ENCODE results near the gene DICER1.
"Not testable (repeated sequence)": the region's sequence is repeated elsewhere in the genome, so short reads cannot be mapped to it uniquely, and the experiment has no call there.

Gene DICER1, protein sequence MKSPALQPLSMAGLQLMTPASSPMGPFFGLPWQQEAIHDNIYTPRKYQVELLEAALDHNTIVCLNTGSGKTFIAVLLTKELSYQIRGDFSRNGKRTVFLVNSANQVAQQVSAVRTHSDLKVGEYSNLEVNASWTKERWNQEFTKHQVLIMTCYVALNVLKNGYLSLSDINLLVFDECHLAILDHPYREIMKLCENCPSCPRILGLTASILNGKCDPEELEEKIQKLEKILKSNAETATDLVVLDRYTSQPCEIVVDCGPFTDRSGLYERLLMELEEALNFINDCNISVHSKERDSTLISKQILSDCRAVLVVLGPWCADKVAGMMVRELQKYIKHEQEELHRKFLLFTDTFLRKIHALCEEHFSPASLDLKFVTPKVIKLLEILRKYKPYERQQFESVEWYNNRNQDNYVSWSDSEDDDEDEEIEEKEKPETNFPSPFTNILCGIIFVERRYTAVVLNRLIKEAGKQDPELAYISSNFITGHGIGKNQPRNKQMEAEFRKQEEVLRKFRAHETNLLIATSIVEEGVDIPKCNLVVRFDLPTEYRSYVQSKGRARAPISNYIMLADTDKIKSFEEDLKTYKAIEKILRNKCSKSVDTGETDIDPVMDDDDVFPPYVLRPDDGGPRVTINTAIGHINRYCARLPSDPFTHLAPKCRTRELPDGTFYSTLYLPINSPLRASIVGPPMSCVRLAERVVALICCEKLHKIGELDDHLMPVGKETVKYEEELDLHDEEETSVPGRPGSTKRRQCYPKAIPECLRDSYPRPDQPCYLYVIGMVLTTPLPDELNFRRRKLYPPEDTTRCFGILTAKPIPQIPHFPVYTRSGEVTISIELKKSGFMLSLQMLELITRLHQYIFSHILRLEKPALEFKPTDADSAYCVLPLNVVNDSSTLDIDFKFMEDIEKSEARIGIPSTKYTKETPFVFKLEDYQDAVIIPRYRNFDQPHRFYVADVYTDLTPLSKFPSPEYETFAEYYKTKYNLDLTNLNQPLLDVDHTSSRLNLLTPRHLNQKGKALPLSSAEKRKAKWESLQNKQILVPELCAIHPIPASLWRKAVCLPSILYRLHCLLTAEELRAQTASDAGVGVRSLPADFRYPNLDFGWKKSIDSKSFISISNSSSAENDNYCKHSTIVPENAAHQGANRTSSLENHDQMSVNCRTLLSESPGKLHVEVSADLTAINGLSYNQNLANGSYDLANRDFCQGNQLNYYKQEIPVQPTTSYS (N-terminal part only)

DNA sequence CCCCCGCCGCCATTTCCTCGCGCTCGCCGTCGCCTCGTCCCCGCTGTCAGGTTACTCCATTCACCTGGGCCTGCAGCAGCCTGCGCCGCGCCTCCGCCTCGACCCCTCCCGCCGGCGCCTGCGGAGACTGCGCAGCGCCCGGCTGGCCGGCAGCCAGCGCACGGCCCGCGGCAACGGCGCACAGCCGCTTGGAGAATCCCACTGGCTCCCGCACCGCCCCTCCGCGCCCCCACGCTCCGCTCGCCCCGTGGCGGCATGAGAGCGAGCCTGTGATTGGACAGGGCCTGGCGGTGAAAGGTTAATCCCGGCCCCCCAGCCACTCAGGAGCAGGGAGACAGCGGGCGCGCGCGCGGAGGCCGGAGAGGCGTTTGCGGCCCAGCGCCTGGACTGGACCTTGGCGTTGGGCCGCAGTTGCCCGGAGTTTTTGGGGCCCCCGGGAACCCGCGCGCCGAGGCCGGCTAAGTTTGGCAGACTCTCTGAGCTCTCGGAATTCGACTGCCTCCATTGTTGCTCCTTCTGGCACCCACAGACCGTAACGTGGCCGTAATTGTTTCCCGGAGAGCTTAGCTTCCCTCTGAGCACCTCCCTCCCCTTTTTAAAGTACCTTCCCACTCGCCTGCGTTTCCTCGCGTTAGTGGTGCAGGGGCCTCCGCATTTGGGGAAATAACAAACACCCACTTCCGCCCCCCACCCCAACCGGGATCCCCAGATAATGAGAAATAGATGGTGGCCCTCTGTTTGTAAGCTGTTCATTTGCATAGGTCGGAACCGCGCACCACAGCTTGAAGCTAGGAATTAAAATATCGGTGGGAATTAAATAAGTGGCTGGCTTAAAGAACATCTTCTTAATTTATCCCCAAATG lies at the start of gene DICER1:
DICER1 (minus strand) TSS at position 203 of the 863 bp plus-strand sequence. CDS start 24,071 bp downstream, outside the sequence.
- no peak for FAIRE-seq

DNA sequence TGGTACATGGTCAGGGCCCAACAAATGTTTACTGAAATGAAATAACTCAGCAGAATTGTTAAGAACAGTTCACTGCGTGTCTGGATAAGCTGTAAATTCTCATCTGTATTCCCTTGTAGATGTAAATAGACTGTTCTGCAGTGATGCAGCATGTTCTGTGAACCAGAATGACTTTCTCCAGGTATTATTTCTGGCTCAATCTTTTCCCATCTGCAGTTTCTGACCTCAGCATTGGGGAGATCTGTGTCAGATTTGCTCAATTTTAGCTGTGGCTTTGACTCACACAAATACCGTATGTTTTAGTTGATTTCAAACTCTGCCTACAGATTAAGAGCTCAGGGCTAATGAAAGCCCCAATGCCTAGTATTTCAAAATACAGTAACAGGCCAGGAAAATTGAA lies 49.2 kb upstream of the DICER1 start:
- FAIRE-seq, result no peak

DNA sequence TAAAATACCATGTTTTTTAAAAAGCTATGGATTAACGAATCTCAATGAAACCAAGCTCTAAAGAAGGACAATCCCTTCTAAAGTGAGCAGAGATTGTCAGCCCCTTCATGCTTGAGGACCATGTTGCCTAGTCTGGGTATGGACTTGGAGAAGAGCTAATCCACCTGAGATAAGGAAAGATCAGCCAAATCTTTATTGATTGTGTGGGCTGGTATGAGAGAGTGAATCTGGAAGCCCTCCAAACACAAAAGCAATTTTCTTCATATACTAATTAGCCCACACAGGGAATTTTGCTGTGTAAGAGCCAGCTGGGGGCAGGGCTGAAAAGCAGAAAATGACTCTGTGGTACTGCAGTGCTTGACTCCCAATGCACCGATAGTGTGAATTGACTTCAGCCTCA lies 47.4 kb upstream of the DICER1 start:
- FAIRE-seq, result no peak

DNA sequence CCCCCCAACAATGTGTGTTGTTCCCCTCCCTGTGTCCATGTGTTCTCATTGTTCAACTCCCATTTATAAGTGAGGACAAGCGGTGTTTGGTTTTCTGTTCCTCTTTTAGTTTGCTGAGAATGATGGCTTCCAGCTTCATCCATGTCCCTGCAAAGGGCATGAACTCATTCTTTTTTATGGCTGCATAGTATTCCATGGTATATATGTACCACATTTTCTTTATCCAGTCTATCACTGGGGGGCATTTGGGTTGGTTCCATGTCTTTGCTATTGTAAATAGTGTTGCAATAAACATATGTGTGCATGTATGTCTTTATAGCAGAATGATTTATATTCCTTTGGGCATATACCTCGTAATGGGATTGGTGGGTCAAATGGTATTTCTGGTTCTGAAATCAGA lies 44.4 kb upstream of the DICER1 start:
- FAIRE-seq, result not testable (repeated sequence)

DNA sequence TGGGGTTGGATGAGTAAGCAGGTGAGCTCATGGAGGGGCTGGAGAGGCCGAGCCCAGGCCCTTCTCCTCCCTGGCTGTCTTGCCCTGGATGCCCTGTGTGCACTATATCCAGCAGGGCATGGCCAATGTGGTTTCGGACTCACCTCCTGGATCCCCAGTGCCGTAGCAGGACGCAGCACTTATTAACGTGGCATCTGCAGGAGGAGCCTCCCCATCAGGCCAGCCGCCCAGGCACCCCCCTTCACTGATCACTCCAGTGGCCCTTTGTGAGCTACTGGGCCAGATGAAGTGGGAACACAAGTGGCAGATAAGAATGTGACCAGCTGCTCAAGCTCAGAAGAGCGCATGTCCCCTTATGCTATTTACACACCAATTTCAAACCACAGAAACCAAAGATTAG lies 43.1 kb upstream of the DICER1 start:
- FAIRE-seq, result no peak

DNA sequence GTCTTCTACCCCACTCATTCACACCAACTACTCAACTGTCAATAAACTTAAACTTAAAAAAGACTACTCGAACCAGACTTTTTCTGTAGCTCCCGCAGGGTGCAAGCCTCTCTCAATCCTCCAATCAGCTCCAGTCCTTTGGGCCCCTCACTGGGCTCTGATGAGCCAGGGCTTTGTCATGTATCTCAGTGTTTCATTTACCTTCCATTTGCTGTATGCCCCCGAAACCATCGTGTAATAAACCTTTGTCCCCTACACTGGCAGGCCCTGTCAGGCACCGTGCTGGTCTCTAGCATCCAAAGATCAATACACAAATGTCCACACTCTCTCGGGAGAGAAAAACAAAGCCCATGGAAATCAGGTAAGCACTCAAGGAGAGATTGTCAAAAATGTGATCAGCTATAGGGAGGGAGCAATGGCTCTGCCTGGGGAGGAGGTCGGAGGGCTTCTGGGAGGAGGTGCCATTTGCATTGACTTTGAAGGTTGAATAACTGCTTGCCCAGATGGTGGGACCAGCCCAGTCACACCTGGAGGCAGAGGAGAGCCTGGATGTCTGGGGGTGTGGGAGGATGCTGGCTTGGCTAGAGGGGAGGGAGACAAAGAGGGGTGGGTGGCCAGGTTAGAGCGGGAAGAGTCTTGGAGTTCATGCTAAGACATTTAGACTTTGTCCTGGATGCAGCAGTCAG lies 42.1 kb upstream of the DICER1 start:
- FAIRE-seq, result no peak

DNA sequence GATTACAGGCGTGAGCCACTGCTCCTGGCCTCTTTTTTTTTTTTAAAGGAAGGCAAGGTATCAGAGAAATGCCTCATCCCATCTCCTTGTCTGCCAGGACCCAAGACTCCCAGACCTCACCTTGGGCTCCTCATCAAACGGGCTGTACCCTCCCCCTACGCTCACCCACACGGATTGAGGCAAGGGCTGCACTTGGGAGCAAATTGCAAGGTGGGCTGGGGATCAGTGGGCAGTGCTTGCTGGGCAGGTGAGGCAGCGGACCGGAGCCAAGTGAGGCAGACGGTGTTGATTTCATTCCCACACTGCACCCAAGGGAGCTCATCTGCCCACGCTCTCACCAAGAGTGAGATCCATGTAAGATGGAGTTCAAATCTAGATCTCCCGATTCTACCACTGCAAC lies 41.0 kb upstream of the DICER1 start:
- FAIRE-seq, result no peak

DNA sequence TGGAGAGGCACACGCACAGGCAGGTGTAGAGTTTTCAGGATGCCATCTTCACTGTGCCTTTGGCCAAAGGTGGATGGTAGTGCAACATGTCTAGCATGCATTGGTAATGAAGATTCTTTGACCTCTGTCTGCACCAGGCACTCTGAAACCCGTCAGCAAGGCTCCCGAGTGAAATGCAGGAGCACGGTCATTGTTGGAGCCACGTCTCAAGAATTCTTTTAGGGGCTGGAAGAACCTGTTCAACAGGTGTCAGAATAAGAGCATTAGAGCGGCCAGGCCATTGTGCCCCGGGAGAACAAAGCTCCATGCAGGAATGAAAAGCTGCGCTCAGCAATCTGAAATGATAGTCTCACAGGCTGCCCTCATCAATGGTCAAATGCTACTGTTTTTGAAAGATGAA lies 40.2 kb upstream of the DICER1 start:
- no peak for FAIRE-seq

DNA sequence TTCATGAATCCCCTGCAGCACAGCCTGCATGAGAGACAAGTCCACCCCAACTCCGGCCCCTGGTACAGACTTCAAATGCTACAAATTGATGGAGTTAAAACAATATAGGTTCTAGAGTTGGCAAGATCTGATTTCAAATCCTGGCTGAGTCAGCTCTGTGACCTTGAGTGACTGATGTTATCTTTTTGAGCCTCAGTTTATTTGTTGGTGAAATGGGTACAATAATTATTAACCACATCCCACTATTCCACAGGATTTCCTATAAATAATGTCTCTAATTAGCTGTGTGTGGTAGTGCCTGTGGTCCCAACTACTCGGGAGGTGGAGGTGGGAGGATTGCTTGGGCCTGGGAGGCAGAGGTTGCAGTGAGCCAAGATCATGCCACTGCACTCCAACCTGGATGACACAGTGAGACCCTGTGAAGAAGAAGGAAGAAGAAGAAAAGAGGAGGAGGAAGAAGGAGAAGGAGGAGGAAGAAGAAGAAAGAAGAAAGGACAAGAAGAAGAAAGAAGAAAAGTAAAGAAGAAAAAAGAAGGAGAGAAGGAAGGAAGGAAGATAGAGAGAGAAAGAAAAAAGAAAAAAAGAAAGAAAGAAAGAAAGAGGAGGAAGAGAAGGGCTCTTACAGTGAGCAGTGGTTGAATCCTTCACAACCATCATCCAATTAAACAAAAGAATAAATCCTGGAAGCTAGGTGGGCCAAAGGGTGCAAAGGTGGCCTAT lies 39.7 kb upstream of the DICER1 start:
- no peak for FAIRE-seq

DNA sequence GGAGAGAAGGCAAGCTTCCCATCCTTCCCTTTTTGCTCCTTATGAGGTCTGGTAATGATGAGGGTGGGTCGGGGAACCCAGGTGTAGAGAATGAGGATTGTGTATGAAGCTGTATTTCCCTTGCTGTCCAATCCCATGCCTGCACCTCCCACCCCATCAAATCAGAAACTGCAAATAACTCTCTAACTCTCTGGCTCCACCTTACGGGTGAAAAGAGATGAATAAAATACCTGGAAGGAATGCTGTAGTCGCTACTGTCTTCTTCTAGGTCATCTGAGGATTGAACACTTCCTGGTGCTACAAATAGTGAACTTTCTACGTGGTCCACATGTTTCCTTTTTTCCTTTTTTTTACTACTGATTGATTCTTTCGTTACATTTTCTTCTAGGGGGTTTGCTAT lies 38.9 kb upstream of the DICER1 start:
- no peak for FAIRE-seq

DNA sequence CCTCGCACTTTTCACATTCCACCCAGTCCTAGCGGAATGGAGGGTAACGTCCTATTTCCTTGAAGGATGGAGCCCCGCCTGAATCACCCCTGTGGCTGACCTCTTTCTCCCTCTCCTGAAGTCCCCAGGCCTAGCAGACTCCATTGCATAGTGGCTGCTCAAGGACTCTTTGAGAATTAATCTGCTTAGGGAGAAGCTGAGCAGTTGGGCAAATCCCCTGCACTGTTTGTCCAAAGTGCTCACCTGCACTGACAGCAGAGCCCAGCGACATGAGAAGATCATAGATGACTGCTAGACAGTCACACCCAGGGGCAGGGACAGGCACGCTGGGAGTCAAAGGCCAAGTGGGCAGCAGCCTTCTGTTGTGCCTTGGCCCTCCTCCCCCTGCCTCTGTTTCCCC lies 37.7 kb upstream of the DICER1 start:
- no peak for FAIRE-seq

DNA sequence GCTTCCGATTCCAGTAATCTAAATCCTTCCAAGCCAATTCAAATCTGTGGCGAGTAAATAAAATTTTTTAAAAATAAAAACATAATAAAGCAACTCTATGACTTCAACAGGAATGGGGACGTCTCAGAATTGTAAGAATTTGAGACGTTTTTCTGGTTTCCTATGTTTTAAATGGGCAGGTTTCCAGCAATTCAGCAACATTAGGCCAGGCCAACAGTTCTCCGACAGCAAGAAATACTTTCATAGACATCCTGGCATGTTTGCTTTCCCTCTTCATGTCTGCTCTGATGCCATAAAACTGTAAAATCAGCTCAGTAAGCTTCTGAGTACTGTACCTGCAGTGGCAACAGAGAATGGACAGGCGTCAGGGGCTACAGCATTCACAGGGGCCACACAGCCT lies 35.8 kb upstream of the DICER1 start:
- no peak for FAIRE-seq

DNA sequence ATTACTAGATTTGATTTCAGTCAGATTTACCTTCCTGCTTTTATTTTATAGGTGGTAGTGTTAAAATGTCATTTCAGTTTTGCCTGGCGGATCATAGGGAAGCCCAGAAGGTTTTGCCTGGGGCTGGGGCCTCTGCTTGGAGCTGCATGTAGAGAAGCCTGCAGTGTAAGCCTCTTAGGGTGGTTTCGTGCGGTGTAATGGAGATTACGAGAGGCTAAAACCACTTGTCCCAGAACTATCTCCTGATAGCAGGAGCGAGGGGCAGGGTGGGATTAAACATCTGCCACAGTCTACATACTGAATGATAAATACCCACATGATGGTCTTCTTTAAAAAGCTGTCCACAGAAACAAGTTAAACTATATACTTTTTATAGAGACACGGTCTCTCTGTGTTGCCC lies 35.0 kb upstream of the DICER1 start:
- no peak for FAIRE-seq

DNA sequence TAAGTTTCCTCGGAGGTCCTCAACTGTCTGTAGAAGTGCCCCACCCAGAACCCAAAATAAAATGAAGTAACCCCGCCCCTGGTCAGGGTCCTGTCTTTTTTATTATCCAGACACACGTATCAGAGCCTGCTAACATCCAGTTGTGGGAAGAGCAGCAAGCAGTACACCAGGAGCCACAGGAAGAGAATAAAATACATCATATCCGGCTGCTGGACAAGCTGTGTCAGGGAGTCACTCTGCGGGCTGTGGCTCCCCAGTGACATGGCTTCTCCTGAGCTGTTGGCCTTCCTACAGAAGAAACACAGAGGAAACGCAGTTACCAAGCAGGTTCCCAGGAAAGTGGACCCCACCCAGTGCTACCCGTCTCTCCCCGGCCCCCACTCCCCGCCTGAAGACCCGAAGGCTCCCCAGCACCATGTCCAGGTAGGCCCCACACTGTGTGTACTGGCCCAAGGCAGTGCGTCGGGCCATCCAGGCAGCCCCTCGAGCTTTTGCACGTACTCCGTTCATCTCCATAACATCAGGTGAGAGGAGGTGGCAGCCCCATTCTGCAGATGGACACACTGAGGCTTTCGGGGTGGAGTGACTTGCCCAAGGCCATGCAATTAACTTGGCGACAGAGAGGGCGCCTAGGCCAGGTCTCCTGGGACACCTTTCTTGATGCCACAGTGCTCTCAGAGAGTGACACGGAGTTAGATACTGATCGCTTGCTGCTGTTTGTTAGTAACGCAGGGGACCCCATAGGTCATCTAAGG lies 34.3 kb upstream of the DICER1 start:
- no peak for FAIRE-seq

DNA sequence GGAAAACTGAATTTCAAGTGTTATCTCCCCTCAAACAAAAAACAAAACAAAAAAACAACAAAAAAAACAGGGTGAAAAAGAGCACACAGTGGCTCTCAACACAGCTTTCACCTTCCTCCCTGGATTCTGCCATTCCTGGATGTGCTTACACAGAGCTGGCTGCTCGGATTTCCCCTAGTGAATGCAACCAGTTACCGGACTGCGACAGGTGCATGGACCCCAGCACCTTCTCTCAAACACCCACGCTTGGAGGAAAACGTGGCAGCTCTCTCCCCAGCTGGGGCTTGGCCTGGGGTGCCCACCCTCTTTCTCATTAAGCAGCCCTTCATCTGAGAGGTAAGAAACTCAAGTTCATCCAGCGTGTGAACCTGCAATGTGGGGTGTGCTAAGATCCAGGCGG lies 33.5 kb upstream of the DICER1 start:
- no peak for FAIRE-seq

DNA sequence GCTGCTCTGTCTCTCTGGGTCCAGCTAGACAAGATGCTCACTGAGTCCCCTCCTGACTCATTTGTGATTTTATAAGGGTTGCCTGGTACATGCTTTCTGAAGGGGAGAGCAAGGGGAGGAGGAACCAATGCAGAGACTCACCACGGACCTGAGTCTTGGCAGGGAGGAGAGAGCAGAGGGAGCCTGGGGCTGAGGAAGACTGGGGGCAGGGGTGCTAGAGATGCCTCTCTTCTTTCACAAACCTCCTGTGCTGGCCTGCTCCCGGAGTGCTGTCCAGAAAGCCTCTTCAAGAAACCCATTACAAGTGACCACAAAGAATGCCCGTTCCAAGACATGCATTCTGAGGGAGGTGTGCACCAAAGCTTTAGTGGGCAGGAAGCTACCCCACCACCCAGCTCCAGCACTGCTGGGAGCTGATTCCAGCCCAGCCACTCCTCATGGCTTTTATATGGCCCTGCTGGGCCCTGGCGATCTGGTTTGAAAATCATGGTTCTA lies 33.1 kb upstream of the DICER1 start:
- FAIRE-seq, result no peak

DNA sequence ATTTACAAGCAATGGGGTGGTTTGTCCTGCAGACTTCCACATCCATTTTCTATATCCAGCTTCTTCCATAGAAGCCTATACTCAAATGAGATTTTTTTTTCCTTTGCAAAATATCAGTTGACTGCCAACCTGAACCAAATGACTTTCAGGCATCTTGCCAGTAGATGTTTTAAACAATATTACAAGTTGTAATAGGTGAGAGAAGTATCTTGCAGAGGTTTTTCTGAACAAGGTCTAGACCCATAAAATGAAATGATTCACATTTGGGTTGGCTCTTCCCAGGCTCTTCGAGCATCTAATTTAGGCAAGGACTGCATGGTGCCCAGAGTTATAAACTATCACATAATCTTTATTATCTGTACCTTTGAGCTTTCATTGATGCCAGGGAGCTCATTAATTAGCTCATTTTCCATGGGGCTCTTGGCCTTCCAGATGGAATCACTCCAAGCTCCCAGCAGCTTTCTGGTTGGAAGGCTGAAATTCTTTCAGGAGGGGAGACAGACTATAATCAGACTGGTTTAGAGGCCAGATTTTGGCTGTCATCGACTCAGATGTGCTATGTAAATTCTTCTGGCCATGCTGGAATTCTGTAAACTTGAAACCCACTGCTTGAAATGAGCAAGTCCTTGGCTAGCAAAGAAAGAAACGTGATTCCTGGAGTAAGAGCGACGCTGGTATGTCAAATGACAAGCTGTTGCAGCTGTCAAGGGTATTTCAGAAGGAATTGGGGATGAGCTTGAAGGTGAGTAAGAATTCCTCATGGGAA lies 32.2 kb upstream of the DICER1 start:
- no peak for FAIRE-seq

DNA sequence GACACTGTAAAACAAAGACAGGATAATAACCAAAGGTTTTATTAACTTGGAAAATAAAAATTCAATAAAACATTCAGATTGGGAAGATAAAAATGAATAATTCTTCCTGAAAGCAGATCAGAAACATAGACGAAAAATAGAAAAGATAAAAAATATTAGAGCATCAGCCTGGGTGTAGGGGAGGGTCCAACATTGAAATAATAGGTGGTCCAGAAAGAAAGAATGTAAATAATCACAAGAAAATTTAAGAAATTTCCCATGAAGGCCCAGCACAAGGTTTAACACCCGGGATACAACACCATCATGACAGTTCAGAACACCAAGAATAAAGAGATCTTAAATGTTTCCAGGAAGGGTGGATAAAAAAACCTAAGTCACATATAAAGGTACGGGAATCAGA lies 31.1 kb upstream of the DICER1 start:
- no peak for FAIRE-seq

DNA sequence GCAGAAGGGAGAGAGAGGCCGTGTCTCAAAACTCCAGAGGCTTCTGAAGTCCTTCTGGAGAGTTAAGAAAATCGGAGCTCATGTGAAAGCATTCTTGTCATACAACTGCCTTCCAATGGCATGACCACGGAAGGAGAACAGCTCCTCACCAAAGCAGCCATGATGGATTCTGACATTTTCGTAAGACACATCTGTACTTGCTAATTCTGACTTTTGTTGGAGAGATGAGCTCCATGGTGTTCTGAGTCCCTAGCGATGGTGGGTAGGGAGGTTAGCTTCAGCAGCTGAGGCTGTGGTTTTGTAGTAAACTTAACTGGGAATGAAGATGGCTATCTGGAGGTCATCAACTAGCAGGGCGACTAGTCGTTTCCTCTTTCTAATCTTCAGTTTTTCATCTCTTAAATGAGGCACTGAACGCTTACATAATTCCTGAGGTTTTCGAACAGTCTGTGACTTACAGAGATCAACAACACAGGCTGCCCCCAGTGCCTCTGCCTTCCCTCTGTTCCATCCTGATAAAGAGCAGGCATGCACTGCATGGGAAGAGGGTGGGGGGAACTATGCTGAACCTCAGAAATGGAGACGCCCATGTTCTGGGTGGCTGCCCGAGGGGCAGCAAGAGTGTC lies 28.6 kb upstream of the DICER1 start:
- FAIRE-seq, result no peak

Measured in TTC549 (cell line).